GDM1 (cell line): Measurements from ENCODE around the gene CCDC157.
A peak's percentile ranks its signal among the peaks of the same experiment; 100 is the strongest.
"Not testable (repeated sequence)": the region's sequence is repeated elsewhere in the genome, so short reads cannot be mapped to it uniquely, and the experiment has no call there.

Experiments
- DNase-seq: peaks from one replicate; lab custom pipeline; 2025; lab: John Stamatoyannopoulos, UW

CCDC157 gene

DNA sequence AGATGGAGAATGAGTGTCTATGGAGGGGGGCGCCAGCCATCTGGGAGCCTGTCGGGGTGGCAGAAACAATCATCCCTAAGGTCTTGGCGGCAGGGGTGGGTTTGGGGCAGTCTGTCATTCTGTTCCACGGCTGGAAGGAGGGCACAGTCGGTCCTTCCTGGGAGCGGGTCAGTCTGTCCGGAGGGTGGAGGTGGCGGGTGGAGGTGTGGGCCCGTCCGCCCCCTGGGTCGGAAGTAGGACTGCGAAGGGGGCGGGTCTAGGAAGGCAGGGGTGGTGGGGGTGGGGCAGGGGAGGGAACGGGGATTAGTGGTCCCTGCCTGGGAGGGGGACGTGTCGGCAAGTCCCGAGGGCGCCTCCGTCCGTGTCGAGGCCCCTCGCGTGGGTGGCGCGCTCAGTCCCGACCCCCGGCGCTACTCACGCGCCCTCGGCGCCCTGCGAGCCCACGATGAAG lies 30.5 kb upstream of the CCDC157 start:
- no peak for DNase-seq

DNA sequence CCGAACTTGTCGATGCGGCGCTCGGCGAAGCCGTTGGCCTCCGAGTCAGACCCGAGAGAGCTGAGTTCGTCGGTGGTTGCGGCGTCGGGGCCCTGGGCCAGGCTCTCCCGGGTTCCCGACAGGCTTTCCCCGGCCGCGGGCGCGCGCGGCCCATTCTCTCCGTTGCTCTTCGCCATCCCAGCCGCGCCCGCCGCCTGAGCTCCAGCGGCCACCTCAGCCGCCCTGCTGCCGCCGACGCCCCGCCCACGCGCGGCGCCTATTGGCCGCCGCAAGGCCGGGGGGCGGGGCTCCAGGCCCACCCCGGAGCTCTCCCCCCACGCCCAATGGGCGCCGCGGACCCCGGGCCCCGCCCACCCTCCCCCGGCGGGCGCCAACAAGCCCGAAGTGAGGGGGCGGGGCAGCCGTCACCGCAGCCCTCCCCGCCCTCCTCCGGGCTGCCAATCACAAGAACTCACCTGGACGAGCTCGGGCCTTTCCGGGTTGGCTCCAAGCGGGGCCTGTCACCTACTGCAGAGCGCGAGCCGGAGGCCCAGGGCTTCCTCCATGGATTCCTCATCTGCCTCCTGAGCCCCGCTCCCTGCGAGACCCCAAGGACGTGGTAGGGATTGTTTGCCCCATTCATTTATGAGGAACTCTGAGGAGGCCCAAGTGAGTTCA lies 30.0 kb upstream of the CCDC157 start, which contains the start of gene TBC1D10A:
TSS of gene TBC1D10A (minus strand) at position 236 of the 657 bp plus-strand sequence. CDS start at position 176, 60 bp downstream.
- DNase-seq = peak; percentile 84

DNA sequence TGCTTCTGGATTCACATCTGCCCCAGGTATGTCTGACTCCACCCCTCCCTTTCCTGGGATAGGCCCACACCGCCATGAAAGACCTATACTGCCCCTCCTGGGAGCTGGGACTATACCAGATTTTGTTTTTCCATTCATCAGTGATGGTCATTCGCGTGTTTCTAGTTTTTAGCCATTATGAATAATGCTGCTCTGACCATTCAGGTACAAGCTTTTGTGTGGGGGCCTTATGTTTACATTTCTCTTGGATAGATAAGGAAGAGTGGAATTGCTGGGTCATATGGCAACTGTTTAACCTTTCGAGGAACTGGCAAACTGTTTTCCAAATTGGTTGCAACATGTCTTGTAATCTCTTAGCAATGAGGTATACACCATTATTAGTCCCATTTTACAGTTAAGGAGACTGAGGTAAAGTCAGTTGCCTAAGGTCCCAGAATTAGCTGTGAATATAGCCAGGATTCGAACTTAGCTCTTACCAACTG lies 28.9 kb upstream of the CCDC157 start:
- DNase-seq = no peak

DNA sequence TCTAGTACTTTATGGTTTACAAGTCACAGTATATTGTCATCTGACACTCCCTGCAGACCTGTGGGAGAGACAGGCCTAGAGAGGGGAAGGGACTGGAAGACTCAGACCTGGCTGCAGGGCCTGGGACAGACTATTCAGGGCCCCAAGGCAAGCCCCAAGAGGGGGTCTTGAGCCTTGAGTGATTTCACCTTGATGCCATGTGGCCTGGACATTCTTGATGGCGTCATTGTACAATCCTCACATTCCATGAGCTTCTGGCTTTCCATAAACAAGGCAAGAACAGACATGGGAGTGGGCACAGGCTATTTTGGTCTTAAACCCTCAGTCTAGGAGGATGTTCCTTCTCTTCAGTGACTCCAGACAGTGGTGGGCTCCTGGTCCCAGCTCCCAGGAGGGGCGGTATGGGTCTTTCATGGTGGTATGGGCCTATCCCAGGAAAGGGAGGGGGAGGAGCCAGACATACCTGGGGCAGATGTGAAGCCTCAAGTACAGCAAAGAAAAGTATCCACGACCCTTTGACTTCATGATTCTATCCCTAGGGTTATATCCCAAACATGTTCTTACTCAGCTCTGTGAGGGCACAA lies 28.2 kb upstream of the CCDC157 start:
- no peak for DNase-seq

DNA sequence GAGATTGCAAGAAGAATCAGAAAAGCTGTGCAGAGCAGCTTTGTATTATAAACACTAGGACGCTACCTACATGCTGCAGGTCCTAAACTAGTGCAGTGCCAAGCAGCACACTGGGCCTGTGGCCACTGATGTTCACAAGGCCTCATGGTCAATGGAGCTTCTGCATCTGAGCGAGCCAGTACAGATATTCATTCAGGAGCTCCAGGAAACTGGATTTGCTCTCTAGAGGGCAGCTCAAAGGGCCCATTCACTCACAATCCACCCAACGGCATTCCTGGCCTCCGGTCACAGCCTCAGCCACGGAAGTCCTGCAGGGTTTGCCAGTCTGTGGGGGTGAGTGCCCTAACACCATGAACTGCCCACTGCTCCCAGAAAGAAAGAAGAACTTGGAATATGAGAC lies 24.3 kb upstream of the CCDC157 start:
- no peak for DNase-seq

DNA sequence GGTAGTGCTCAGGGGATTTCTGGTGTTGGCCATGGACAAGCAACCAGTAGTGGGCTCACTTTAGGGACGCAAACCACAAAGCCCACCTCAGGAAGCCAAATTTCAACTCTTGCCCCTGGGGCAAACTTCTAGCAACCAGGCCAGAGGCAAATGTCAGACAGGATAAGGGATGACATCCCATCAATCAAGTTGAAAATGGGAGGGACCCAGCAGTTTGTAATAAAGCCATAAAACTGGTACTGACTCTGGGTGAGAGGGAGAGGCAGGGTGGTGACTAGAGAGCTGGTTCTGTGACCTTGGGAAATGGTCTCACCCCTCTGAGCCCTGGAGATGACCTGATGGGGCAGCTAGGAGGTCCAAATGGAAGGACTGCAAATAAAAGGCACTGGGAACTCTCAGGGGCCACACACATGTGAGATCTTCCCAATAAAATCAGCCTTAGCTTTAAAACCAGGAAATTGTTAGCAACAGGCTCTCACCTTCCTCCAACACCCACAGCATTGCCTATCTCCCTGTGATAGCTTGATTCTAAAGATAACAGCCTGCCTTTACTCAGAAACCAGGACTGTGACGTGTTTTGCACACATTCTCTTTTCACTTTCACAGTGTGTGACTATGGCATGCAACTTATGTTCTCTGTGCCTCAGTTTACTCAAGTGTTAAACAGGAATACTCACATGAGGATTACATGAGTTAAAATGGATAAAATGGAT lies 23.7 kb upstream of the CCDC157 start:
- no peak for DNase-seq

DNA sequence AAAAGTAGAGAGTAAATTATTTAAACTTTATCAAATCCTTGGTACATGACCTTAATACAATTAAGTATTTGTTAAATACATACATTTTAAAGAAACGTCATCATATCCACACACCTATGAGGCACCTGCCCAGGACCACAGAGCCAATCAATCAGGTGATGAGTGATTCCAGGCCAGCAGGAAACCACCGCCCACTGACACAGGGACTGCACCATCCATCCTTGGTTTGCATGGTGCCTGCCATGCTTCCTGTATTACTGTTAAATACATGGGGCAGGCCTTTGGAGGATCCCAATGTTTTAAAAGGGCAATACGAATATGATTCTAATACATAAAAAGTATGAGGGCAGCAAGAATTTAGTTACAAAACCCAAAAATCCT lies 23.1 kb upstream of the CCDC157 start:
- DNase-seq = no peak

DNA sequence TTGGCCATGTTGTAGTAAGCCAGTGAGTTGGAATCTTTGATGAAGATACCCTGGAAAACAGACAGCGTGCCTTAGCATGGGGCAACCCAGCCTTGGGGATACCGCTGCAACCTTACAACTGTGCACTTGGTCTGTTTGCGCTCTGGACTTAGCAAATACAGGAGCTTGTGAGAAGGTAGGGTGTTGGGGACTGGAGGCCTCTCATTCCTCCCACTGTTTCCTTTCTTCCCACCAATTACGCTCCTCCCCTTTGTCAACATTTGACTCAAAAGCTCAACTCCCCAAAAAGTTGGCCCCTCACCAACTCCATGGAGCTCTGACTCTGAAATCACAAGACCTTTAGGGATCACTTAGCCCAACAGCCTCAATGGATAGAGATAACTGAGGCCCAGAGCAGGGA lies 22.2 kb upstream of the CCDC157 start:
- DNase-seq = no peak

DNA sequence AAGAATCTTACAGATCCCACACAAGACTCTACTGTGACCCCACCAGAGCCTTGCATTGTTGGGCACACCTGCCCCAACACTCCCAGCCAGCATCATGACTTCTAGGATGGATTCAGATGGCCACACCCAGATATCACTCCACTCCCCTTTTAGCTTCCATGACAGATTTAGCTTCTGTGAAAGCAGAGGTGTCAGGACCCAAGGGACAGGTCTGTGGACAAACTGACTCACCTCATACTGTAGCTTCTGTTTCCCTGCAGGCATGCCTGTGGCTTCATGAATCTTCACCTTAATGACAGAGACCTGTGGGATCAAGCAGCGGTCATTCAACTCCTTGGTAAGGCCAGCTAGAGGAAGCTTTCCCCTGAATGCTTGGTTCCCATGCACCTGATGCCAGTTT lies 21.6 kb upstream of the CCDC157 start:
- no peak for DNase-seq

DNA sequence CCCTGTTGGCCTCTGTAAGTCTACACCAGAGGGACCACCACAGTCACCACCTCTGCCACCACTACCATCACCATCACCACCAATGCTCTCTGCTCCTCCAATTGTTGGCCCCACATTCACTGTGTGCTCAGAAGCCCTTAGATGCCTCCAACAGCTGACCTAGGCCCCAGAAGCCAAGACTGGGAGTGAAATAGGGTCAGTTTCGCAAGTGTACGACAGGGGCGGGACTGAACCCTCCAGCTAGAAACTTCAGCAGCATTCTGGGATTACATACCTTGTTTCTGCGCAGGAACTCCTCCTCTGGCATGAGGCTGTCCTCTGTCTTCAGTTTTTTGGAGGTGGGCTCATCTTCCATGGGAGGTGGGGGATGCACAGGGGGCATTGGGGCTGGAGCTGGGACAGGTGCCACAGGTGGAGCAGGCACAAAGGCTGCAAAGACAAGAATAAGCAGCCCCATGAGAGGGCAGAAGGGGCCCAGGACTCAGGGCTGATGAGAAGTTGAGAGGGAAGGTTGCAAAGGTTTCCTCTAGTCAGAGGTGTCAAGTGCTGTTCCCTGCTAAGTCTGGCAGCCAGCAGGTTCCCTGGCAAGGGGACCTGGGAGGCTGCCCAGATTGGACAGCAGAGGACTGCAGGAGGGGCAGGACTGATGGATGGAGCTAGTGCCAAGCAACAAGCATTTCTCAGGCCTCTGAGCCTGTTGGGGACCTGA lies 19.9 kb upstream of the CCDC157 start:
- DNase-seq = no peak

DNA sequence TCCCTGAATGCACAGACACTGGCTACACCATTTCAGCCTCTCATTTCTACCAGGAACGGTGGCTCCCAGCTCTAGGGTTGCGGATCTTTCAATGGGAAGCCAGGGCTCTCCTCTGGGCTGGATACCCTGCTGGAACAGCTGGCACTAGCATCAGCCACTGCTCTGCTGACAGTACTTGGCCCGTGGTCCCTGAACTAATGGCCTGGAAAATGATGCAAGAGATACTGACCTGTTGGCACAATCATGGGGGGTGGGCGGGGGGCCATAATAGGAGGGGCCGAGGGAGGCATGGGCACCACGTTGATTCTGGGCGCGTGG lies 19.4 kb upstream of the CCDC157 start:
- no peak for DNase-seq

DNA sequence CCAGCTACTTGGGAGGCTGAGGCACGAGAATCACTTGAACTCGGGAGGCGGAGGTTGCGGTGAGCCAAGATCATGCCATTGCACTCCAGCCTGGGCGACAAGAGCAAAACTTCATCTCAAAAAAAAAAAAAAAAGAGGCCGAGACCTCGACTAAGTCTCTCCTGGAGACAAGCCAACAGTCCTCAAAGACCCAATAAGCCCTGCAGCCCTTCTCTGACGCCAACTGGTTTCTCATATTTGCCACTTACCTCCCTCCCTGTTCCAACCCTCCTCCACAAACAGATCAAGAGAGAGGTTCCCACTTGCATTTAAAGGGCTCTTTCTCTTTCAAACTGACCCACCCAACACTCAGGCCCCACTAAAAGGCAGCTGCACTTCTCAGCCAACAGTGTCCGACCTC lies 18.5 kb upstream of the CCDC157 start:
- DNase-seq = not testable (repeated sequence)

DNA sequence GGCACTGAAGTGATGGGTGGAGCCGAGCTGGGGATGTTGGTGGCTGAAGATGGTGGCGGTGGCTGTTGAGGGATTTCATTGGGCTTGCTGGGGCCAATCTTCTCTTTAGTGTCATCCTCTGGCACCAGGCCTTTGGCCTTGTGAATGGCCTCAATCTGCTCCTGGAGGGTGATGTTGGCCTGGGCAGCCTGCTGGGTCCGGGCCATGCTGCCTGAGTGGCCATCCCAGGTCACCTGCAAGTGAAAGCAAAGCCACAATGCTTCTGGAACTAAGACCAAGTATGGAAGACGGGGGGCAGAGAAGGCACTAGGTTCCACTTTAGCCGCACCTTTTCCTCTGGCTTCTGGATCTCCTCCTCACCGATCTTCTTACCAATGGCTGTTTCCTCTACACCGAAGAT lies 18.0 kb upstream of the CCDC157 start:
- no peak for DNase-seq

DNA sequence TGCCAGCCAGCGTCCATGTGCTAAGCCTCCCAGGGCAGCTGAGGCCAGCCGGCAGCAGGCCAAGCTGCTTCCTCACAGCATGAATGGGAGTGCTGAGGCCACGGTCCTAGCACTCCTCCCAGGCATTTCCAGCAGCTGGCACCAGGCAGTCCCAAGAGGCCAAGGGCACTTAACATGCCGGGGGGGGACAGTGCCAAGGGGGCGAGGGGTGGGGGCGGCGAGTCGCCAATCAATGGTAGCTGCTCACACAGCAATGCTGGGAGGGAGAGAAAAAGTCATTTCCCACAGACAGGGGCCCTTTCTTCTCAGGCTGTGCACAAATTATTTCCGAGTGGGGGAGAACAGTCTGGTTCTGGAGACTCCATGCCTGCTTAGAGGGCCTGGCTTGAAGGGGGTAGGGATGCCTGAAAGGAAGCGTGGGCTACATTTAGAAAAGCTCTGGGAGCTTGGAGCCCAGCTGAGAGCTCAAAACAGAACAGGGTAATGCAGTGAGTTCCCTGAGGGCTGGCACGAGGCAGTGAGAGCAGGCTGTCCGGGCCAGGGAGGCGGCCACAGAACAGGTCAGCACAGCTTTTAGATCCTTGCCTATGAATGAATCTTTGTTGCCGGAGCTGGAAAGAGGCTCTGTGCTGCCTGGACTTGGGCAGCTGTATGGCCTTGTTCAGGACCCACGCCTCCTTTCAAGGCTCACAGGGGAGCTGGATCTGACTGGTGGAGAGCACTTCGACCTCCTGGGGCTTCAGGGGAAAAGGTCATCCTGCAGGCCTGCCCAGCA lies 15.7 kb upstream of the CCDC157 start:
- DNase-seq = no peak

DNA sequence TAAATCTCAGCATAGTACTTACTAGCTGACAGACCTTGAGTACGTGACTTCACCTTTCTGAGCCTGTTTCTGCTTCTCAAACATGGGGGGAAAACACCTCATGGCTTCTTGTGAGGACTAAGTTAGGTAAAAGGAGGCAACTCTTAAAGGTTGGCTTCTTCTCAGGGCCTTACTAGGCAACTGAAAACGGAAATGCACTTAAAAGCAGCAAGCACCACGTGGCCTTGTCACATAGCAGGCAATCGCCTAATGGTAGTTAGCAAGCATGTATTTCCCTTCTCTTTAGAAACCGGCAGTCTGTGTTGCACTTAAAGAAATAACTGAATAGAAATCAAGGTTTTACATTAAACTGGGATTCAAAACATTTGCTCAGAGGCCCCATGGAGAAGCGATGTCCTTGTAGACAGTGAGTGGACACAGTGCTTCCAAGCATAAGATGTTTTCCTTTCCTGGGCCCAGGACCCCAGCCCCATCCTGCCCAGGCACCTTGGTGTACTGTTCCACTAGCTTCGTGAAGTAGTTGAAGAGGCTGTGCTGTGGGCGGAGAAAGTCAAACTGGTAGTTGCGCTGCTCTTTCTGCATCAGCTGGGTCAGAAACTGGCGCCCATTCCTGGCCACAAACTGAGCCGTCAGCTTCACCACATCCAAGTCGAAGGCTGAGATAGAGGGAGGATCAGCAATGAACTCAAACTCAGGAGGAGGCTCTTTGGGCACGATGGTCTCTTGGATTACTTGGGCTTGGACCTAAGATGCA lies 12.2 kb upstream of the CCDC157 start:
- DNase-seq = no peak

DNA sequence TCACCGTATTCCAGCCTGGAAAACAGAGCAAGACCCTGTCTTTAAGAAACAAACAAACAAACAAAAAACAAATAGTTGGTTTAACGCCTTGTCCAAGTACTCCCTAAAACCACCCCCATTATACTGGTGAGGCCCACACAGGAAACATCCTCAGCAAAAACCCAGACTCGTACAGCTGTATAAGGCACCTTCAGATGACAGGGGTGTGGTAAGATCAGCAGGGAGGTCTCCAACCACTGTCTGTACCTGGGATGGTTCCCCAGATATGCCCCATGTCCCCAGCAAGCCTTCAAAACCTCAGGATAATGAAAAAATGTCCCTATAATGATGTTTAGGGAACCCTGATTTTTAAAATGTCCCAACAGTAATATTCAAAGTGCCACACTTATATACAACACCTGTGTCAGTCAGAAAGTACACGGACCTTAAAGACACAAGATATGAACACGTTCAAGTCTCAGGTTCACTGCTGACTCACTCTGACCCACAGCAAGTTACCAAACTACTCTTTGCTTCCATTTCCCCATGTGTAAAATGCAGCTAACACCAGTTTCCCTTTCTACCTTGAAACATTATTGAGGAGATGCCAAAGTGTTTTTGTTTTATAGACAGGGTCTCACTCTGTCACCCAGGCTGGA lies 9.4 kb upstream of the CCDC157 start:
- DNase-seq = no peak

DNA sequence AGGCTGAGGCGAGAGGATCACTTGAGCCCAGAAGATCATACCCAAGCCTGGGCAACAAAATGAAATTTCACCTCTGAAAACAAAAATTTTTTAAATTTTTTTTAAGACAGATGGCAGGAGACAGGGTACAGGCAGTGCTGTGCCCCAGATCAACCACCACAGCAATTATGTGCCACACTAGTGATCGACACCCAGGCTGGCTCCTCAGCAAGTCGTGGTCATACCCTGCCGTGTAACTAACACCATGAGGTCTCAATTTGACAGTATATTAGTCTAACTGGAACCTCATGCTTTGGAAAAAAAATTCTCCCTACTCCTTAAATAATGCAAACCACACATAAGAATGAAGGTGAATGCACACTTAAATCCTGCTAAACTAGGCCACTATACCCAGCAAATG lies 8.4 kb upstream of the CCDC157 start:
- DNase-seq = no peak

DNA sequence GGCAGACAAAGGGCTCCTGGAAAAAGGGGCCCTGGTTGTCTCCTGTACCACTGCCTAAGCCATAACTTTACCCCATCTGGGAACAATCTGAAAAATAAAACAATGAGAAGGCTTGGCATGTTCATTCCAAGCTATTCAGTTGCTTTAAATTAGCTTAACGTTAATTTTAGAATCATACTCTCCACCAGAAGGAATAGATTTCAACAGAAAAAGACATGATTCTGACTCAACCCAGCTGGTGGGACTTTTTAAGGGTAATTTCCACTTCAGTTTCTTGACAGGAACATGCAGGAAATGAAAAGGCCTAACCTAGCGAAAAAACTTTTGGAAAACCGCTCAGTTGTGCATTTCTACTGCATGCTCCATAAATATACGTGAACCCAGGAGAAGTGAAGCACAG lies 8.0 kb upstream of the CCDC157 start:
- DNase-seq = no peak

DNA sequence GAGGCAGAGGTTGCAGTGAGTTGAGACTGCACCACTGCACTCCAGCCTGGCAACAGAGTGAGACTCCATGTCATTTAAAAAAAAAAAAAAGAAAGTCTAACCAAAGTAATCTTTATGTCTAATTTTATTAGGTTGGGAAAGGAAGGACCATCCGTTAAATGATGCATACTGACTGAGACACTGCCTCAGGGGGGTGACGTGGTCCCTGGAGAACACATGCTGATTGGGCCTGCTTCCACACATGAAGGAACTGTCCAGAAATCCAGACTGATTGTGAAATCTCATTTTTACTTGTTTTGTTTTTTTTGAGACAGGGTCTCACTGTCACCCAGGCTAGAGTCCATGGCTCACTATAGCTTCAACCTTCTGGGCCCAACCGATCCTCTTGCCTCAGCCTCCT lies 5.6 kb upstream of the CCDC157 start:
- no peak for DNase-seq

DNA sequence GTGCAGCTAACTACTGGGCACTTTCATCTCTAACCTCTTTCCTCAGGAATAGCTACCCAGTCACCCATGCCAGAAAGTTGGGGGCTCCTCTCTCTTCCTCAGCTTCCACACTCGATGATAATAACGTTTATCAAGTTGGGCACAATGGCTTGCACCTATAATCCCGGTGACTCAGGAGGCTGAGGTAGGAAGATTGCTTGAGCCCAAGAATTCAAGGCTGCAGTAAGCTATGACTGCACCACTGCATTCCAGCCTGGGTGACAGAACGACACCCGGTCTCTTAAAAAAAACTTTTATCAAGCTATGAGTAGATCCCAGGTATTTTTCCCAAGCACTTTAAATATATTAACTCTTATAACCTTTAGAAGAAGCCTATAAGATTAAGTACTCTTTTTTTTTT lies 2.2 kb upstream of the CCDC157 start:
- DNase-seq = no peak

DNA sequence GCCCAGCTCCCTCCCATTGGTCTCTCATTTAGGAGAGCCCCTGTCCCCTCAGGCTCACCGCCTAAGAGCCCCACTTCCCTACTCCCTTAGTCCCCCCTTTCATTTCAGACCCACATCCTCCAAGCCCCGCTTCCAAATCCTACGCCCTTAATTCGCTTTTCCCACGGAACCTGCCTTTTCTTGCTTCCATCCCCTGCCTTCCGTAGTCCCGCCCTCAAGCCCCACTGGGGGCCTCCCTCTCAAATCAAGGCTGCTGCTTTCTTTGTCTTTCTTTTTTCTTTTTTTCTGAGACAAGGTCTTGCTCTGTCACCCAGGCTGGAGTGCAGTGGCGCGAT lies 396 bp downstream of the CCDC157 start:
- peak; percentile 42 for DNase-seq
